SK-N-MC (cell line): ENCODE measurements around the gene CLIC1.

Source experiments
- DNase-seq: peaks from one replicate; pipeline ENCODE4 v3.0.0-alpha.2; 2011; ENCODE audit warnings: low read depth, low spot score
- H3K27ac ChIP-seq: fragments of 200-600 bp; sonication (generic); 2 replicates; pipeline ENCODE4 v1.5.1; 2016; ENCODE audit warnings: mixed run types
- H3K36me3 ChIP-seq: fragments of 200-600 bp; sonication (generic); 2 replicates; pipeline ENCODE4 v1.6.1; 2017; ENCODE audit warnings: antibody characterized with exemption, low read length, mixed read lengths; ENCODE audit not compliant: insufficient read depth
- H3K4me3 ChIP-seq: fragments of 200-600 bp; sonication (generic); 2 replicates; pipeline ENCODE4 v1.5.1; 2016
- H3K9ac ChIP-seq: fragments of 200-600 bp; sonication (generic); 2 replicates; pipeline ENCODE4 v1.8.0; 2017; ENCODE audit warnings: mixed run types, mixed read lengths; ENCODE audit not compliant: insufficient read length
- H3K9me3 ChIP-seq: fragments of 200-600 bp; sonication (generic); 2 replicates; pipeline ENCODE4 v1.6.1; 2017; ENCODE audit warnings: low read depth, mild to moderate bottlenecking, antibody characterized with exemption, low read length, moderate library complexity, mixed read lengths
- EZH2 ChIP-seq: fragments of 200-600 bp; sonication (generic); IDR thresholded peaks from one replicate; pipeline ENCODE4 v1.6.1; 2017; ENCODE audit warnings: antibody characterized with exemption
- FOXP2 ChIP-seq: optimal IDR thresholded peaks from 2 replicates; pipeline ENCODE3; 2011; ENCODE audit warnings: mild to moderate bottlenecking, moderate library complexity; ENCODE audit not compliant: insufficient read depth; ENCODE audit errors: extremely low read length, control extremely low read depth
- POLR2AphosphoS5 ChIP-seq: IDR thresholded peaks from 2 replicates; pipeline ENCODE4 v1.6.1; 2012; ENCODE audit warnings: mild to moderate bottlenecking, low read depth, low read length, borderline replicate concordance

CLIC1 gene

DNA sequence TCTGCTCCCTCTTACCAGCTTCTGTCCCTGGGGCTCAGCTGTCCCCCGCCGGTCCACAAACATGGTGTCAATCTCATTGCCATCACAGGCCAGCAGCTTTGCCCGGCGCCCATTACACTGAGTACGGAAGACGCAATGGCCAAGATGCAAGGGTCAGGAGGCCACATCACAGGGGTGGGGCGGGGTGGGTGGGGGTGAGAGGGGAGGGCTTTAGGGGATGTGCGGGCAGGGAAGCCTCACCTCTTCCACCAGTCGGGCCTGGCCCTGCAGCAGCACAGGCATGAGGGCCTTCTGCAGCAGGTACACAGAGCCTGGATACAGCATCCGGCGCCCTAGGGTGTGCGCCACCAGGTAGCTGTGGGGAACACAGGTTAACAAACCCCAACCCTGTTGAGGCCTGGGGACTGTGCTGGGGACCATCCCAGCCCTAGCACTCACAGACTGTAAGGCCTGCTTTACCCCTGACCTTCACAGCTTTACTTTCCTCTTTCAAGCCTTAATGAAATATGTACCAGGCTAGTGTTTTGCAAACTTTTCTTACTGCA is 44.7 kb downstream of the CLIC1 start:
- Histone ChIP-seq H3K36me3 (peaks cover 26% of the 10 kb centered on the region; the same call in 1 of the 2 replicates), H3K9ac (no peak overlapping the region), H3K27ac (no peak overlapping the region), H3K9me3 (no peaks in the 10 kb centered on the region), H3K4me3 (no peak overlapping the region)
- no peak for TF ChIP-seq EZH2
- TF ChIP-seq POLR2AphosphoS5 = no peak
- TF ChIP-seq FOXP2 = no peak
- no peak for DNase-seq

GRCh38 chr6:31691078-31691463 is 45.3 kb downstream of the CLIC1 start:
- Histone ChIP-seq H3K36me3 (peaks cover 23% of the 10 kb centered on the region; the same call in 1 of the 2 replicates), H3K9me3 (no peaks in the 10 kb centered on the region), H3K9ac (no peak overlapping the region), H3K4me3 (no peak overlapping the region), H3K27ac (no peak overlapping the region)
- TF ChIP-seq EZH2 = no peak
- TF ChIP-seq POLR2AphosphoS5 = no peak
- no peak for TF ChIP-seq FOXP2
- no peak for DNase-seq

DNA sequence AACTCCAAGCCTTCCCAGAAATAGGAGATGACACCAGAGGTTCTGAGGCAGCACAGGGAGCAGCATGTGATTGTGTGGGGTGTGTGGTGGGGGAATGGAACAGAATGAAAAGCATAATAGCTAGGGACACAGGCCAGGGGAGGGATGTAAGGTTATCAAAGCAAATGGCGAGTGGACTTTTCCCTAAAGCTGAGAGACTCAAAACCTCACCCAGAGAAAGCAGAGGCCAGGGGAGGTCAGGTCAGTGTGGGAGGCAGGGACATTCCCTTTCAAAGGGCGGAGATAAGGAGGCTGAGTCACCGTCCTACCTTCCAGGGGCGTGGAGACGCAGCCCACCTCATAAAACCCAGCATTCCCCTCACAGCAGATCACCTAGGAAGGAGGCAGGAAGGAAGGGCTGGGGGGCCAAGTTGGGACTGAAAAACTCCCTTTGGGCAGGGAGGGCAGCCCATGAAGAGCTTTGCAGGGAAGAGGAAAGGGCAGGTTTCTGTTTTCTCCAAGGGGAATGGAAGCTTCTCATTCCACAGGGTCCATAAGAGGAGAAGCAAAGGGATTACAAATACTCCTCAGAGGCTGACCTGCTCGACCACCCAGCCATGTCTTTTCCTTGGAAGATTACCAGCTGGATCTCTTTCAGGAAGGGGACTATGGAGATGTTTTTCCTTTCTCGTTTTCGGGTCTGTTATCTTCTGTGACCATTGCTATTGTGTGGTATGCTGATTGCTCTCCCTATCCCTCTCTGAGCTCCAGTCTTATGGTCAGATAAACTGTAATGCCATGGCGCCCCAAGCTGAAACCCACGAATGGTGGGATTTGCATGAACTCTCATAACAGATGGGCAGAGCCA is 45.9 kb downstream of the CLIC1 start:
- no peaks in the 10 kb centered on the region for H3K9me3 ChIP-seq
- no peak overlapping the region for H3K4me3 ChIP-seq
- peaks cover 23% of the 10 kb centered on the region; the same call in 1 of the 2 replicates for H3K36me3 ChIP-seq
- no peak overlapping the region for H3K27ac ChIP-seq
- TF ChIP-seq EZH2 (no peak), FOXP2 (no peak), POLR2AphosphoS5 (no peak)
- no peak for DNase-seq
- H3K9ac ChIP-seq = no peak overlapping the region

DNA sequence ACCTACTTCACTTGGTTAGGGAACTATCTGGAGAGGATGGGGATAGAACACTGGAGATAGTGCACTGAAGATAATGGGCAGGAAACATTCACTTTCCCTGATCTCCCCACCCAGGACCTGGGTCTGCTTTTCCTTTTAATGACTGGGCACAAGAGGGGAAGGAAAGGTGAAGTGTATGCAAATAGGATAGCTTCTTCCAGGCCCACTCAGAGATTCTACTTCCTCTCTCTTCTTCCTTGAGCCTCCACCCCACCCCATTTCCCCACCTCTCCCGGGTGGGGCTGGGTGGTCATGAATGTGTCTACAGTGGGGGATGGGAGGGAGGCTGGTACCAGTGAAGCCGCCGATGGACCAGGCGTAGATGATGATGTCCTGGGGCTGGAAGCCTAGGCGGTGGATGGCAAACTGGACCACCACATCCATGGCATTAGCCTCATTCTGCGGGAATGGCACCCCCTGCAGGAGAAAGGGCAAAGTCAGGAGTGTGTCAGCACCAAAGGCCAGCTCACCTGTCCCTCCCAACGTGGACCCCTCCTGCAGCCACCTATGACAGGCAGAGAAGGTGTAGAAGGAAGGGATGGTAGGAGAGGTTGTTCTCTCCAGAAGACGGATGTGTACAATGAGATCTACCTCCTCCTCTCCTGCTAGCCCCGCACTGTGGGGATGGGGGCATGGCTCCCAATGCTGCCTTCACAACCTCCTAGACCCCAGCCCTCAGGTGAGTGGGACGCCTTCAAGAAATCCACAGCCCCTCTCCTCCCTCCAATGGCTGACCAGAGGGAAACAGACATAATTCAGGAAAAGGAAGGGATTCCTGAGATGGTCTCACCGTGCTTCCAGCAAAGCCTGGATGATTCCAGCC is 46.9 kb downstream of the CLIC1 start:
- Histone ChIP-seq H3K27ac (no peak overlapping the region), H3K9me3 (no peaks in the 10 kb centered on the region), H3K4me3 (no peak overlapping the region), H3K9ac (no peak overlapping the region), H3K36me3 (peaks cover 23% of the 10 kb centered on the region; the same call in 1 of the 2 replicates)
- no peak for TF ChIP-seq POLR2AphosphoS5
- no peak for DNase-seq

- no peak overlapping the region for H3K27ac ChIP-seq
- H3K4me3 ChIP-seq = no peak overlapping the region
- TF ChIP-seq FOXP2 = no peak
- TF ChIP-seq POLR2AphosphoS5 = no peak
- TF ChIP-seq EZH2 = no peak
- H3K9me3 ChIP-seq = no peaks in the 10 kb centered on the region
- H3K9ac ChIP-seq = no peak overlapping the region
- no peak for DNase-seq
- H3K36me3 ChIP-seq = peaks cover 23% of the 10 kb centered on the region; the same call in 1 of the 2 replicates
These were observed 48.3 kb downstream of the CLIC1 start for GRCh38 chr6:31687860-31688693.

GRCh38 chr6:31687321-31687720 is 49.0 kb downstream of the CLIC1 start:
- no peak overlapping the region for H3K9ac ChIP-seq
- peaks cover 19% of the 10 kb centered on the region; the same call in 1 of the 2 replicates for H3K36me3 ChIP-seq
- no peak overlapping the region for H3K4me3 ChIP-seq
- no peak for DNase-seq
- H3K27ac ChIP-seq = no peak overlapping the region
- TF ChIP-seq POLR2AphosphoS5 (no peak), EZH2 (no peak), FOXP2 (no peak)
- H3K9me3 ChIP-seq = no peaks in the 10 kb centered on the region

DNA sequence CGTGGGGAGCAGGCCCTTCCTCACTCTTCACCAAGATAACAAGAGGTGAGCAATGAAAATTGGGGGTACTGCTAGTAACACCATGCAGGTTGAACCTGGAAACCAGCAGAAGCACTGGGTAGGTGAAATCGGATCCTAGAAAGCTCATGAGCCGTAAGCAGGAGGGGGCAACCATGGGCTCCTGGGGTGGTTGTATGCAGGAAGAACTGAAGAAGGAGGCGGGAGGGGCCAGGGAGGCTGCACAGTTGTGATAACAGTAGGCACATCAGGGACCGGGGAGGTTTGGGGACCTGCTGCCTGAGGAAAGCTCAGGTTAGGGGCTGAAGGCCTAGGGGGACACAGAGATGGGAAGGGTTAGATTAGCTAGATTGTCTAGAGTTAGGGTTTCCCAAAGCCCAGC is 49.8 kb downstream of the CLIC1 start:
- no peak overlapping the region for H3K4me3 ChIP-seq
- no peak overlapping the region for H3K9ac ChIP-seq
- TF ChIP-seq POLR2AphosphoS5 = no peak
- no peak for TF ChIP-seq FOXP2
- TF ChIP-seq EZH2 = no peak
- H3K27ac ChIP-seq = no peak overlapping the region
- H3K36me3 ChIP-seq = peaks cover 19% of the 10 kb centered on the region; the same call in 1 of the 2 replicates
- no peak for DNase-seq
- H3K9me3 ChIP-seq = no peaks in the 10 kb centered on the region

GRCh38 chr6:31683591-31683990 is 52.7 kb downstream of the CLIC1 start:
- H3K4me3 ChIP-seq = no peak overlapping the region
- peaks cover 9% of the 10 kb centered on the region; the same call in 1 of the 2 replicates for H3K36me3 ChIP-seq
- TF ChIP-seq POLR2AphosphoS5 (no peak), EZH2 (no peak), FOXP2 (no peak)
- no peak for DNase-seq
- no peaks in the 10 kb centered on the region for H3K9me3 ChIP-seq
- no peak overlapping the region for H3K9ac ChIP-seq
- H3K27ac ChIP-seq = no peak overlapping the region
